K562 (cell line): ENCODE results near the gene ZNF581. TPM values are rescaled to one million over a fixed set of nuclear protein-coding genes. Genes with fewer than 3 reads are reported as not detected.

Source experiments
- ATAC-seq: fragments of 200-7000 bp; cut with Tn5 transposase; 3 replicates; pipeline ENCODE4 v1.9.1; 2020; ENCODE audit warnings: moderate library complexity
- BruUV-seq: library from RNA; stranded (reverse); fragments of 400-500 nt; replicated peaks from 2 replicates; lab custom pipeline; 2021; lab: Mats Ljungman, UMichigan
- CTCF ChIA-PET: fragments of 300-600 bp; formaldehyde crosslinking; extraction: SDS; loops from one replicate; lab custom pipeline; 2021; ENCODE audit warnings: low intra/inter-chr PET ratio; lab: Yijun Ruan, JAX
- POLR2A ChIA-PET: fragments of 300-600, 350-650 bp; sonication (Branson Sonifier 250); formaldehyde crosslinking; extraction: SDS; loops from one replicate; lab custom pipeline; 2021; ENCODE audit warnings: antibody characterized with exemption, inconsistent platforms; lab: Yijun Ruan, JAX
- DNase-seq, 4 experiments: peaks; one replicate each; pipeline versions ENCODE4 v3.0.0 to v3.0.0-alpha.2; 2011 to 2018; ENCODE audit warnings: low spot score in 3 of 4, mixed read lengths in 3 of 4; ENCODE audit errors: extremely low read depth in 1 of 4
- FAIRE-seq: peaks from 2 replicates; lab custom pipeline; 2011; peaks lifted over from hg19 to GRCh38; lab: Jason Lieb, UNC
- H2AFZ ChIP-seq: 2 replicates; pipeline ENCODE4 v1.6.0; 2011; ENCODE audit warnings: low read depth, low read length, control low read depth, inconsistent platforms
- H3K27ac ChIP-seq: fragments of 200-600 bp; 3 replicates; pipeline ENCODE4 v1.8.0; 2011; ENCODE audit warnings: low read depth, mild to moderate bottlenecking, control low read depth, inconsistent platforms, low read length, moderate library complexity, mixed read lengths; ENCODE audit errors: extremely low read depth
- H3K27me3 ChIP-seq, 2 experiments: fragments of 300-600 bp in 1 of 2; 2 replicates in 1 of 2; 3 replicates in 1 of 2; pipeline versions ENCODE4 v1.6.0 to v1.8.0; 2011; ENCODE audit warnings: inconsistent platforms in 2 of 2, low read length in 2 of 2, mild to moderate bottlenecking in 1 of 2, mixed read lengths in 1 of 2, moderate library complexity in 1 of 2; ENCODE audit not compliant: control insufficient read depth in 2 of 2, insufficient read depth in 2 of 2
- H3K36me3 ChIP-seq: fragments of 300-600 bp; 3 replicates; pipeline ENCODE4 v1.8.0; 2011; ENCODE audit warnings: mild to moderate bottlenecking, low read length, inconsistent platforms; ENCODE audit not compliant: control insufficient read depth, insufficient read depth
- H3K4me1 ChIP-seq, 2 experiments: fragments of 200-600 bp in 1 of 2; replicated peaks in 1 of 2; 2 replicates in 1 of 2; 3 replicates in 1 of 2; pipeline versions ENCODE4 v1.5.1 to v1.8.0; 2011; ENCODE audit warnings: inconsistent platforms in 2 of 2, low read length in 2 of 2, mild to moderate bottlenecking in 1 of 2, mixed read lengths in 1 of 2, moderate library complexity in 1 of 2; ENCODE audit not compliant: control insufficient read depth in 2 of 2, insufficient read depth in 2 of 2
- H3K4me2 ChIP-seq: 2 replicates; pipeline ENCODE4 v1.6.1; 2011; ENCODE audit warnings: low read length, control low read depth, inconsistent platforms, mixed read lengths; ENCODE audit not compliant: insufficient read depth
- H3K4me3 ChIP-seq: fragments of 200-600 bp; sonication (generic), shearing (Covaris generic); 2 replicates; pipeline ENCODE4 v1.5.1; 2016; ENCODE audit warnings: control low read depth, inconsistent platforms
- H3K79me2 ChIP-seq: fragments of 200-600 bp; 3 replicates; pipeline ENCODE4 v1.8.0; 2011; ENCODE audit warnings: low read length, inconsistent platforms; ENCODE audit not compliant: control insufficient read depth, insufficient read depth
- H3K9ac ChIP-seq, 2 experiments: 2 replicates each; pipeline versions ENCODE4 v1.6.0 to v1.6.1; 2011; ENCODE audit warnings: low read depth in 2 of 2, low read length in 2 of 2, control low read depth in 1 of 2, inconsistent platforms in 1 of 2, mild to moderate bottlenecking in 1 of 2, mixed read lengths in 1 of 2; ENCODE audit not compliant: insufficient read depth in 1 of 2
- H3K9me1 ChIP-seq: one replicate; pipeline ENCODE4 v1.6.0; 2011; ENCODE audit warnings: inconsistent platforms, mild to moderate bottlenecking, low read length, moderate library complexity; ENCODE audit not compliant: control insufficient read depth, insufficient read depth
- H3K9me3 ChIP-seq: replicated peaks from 2 replicates; pipeline ENCODE4 v1.5.1; 2011; ENCODE audit warnings: low read depth, low read length, inconsistent platforms; ENCODE audit not compliant: control insufficient read depth, insufficient read depth
- H4K20me1 ChIP-seq: replicated peaks from 2 replicates; pipeline ENCODE4 v1.6.1; 2011; ENCODE audit warnings: low read length, inconsistent platforms, mixed read lengths; ENCODE audit not compliant: control insufficient read depth, insufficient read depth
- CHD4 ChIP-seq: fragments of 200-600 bp; sonication (generic); IDR thresholded peaks from 3 replicates; pipeline ENCODE4 v1.6.1; 2012; ENCODE audit warnings: low read depth, mild to moderate bottlenecking, mixed read lengths, low read length, inconsistent platforms; ENCODE audit not compliant: insufficient read depth, insufficient replicate concordance, poor library complexity, severe bottlenecking
- E2F6 ChIP-seq, 2 experiments: IDR thresholded peaks; 2 replicates each; pipeline ENCODE4 v1.6.1; 2011; ENCODE audit warnings: borderline replicate concordance in 1 of 2, control low read depth in 1 of 2, low read depth in 1 of 2, low read length in 1 of 2, mild to moderate bottlenecking in 1 of 2, mixed read lengths in 1 of 2, moderate library complexity in 1 of 2; ENCODE audit not compliant: insufficient read depth in 1 of 2, insufficient read length in 1 of 2, poor library complexity in 1 of 2, severe bottlenecking in 1 of 2; ENCODE audit errors: extremely low read depth in 1 of 2
- ETV1 ChIP-seq: fragments of 450-650 bp; conservative IDR thresholded peaks from 2 replicates; pipeline ENCODE4 v1.6.1; 2016; ENCODE audit warnings: missing genetic modification characterization, control low read depth, low read depth, missing compliant biosample characterization
- GTF2E2 ChIP-seq: fragments of 200-800 bp; sonication (Bioruptor generic); IDR thresholded peaks from 2 replicates; pipeline ENCODE4 v1.6.1; 2016; ENCODE audit warnings: missing genetic modification characterization, missing compliant biosample characterization
- HCFC1 ChIP-seq: IDR thresholded peaks from 2 replicates; pipeline ENCODE4 v1.6.1; 2012; ENCODE audit warnings: low read depth, low read length, improper control_type of control experiment
- HMBOX1 ChIP-seq: sonication (generic); IDR thresholded peaks from 2 replicates; pipeline ENCODE4 v1.6.1; 2016
- HNRNPLL ChIP-seq: fragments of 200-400 bp; formaldehyde crosslinking; IDR thresholded peaks from 2 replicates; pipeline ENCODE4 v1.6.1; 2017; ENCODE audit warnings: low read length, low read depth, mild to moderate bottlenecking; ENCODE audit not compliant: poor library complexity, severe bottlenecking
- KAT7 ChIP-seq: sonication (generic); formaldehyde crosslinking; IDR thresholded peaks from 2 replicates; pipeline ENCODE4 v1.8.0; 2022; ENCODE audit warnings: missing genetic modification reagents, mild to moderate bottlenecking, borderline replicate concordance
- MNT ChIP-seq, 2 experiments: fragments of 450-650 bp; conservative IDR thresholded peaks; 2 replicates each; pipeline ENCODE4 v1.6.1; 2017; ENCODE audit warnings: mild to moderate bottlenecking in 2 of 2, moderate library complexity in 2 of 2
- RBFOX2 ChIP-seq: fragments of 200-400 bp; formaldehyde crosslinking; IDR thresholded peaks from 2 replicates; pipeline ENCODE4 v1.6.1; 2017; ENCODE audit warnings: low read depth, mild to moderate bottlenecking, low read length, moderate library complexity
- TBP ChIP-seq: optimal IDR thresholded peaks from 2 replicates; pipeline ENCODE3; 2011; ENCODE audit warnings: low read depth, low read length, improper control_type of control experiment
- THRB ChIP-seq: fragments of 450-650 bp; formaldehyde crosslinking; conservative IDR thresholded peaks from 2 replicates; pipeline ENCODE4 v1.4.0; 2022; ENCODE audit warnings: mild to moderate bottlenecking, missing genetic modification characterization
- YY1 ChIP-seq, 3 experiments: IDR thresholded peaks; 2 replicates each; pipeline ENCODE4 v1.6.1; 2011; ENCODE audit warnings: low read length in 2 of 3, mild to moderate bottlenecking in 2 of 3, moderate library complexity in 2 of 3, borderline replicate concordance in 1 of 3, control low read depth in 1 of 3, low read depth in 1 of 3; ENCODE audit not compliant: insufficient read depth in 3 of 3, insufficient replicate concordance in 2 of 3, control insufficient read depth in 1 of 3, insufficient read length in 1 of 3; ENCODE audit errors: extremely low read depth in 1 of 3
- ZNF24 ChIP-seq: fragments of 450-650 bp; IDR thresholded peaks from 2 replicates; pipeline ENCODE4 v1.6.1; 2016
- ZNF274 ChIP-seq: IDR thresholded peaks from 2 replicates; pipeline ENCODE4 v1.6.1; 2011; ENCODE audit warnings: low read depth, mild to moderate bottlenecking, low read length, moderate library complexity, borderline replicate concordance
- WGBS: fragments of 100-300 bp; shearing (Covaris generic); methylation state at CpG from one replicate; pipeline ENCODE4 v1.1.6; 2016; ENCODE audit warnings: low coverage, mixed read lengths; ENCODE audit not compliant: insufficient coverage; ENCODE audit errors: missing lambda C conversion rate; 5-methylcytosine and 5-hydroxymethylcytosine counted together
- in situ Hi-C: fragments of 300-500 bp; cut with MboI; formaldehyde crosslinking; loops from 4 replicates; pipeline ENCODE4 v1.15.0; 2018; ENCODE audit warnings: inconsistent platforms, mixed read lengths
- intact Hi-C: fragments of 100-400 bp; cut with micrococcal nuclease; formaldehyde crosslinking; loops from 2 replicates; pipeline ENCODE4 v1.14.2; 2022
- polyA plus RNA-seq, 8 experiments: library from polyadenylated mRNA; depleted of rRNA in 4 of 8; stranded (reverse) in 5 of 8; unstranded in 3 of 8; fragments of >200 nt; fragmentation: Nextera tagmentation in 2 of 8; fragmentation: Illumina TruSeq in 1 of 8; extraction: Ambion mirVana in 2 of 8; extraction: Trizol in 1 of 8; gene quantifications; 2 replicates each; pipeline versions ENCODE4 v1.2.1 to v1.2.3, GENCODE V29; 2011 to 2014; ENCODE audit warnings: inconsistent platforms in 1 of 8, missing spikeins in 1 of 8
- total RNA-seq, 7 experiments: library from RNA; depleted of rRNA in 6 of 7; stranded (reverse); fragments of >200 nt in 6 of 7; fragmentation: Illumina TruSeq in 2 of 7; extraction: Trizol in 2 of 7; gene quantifications; 2 replicates each; pipeline versions ENCODE4 v1.2.1 to v1.2.3, GENCODE V29; 2011 to 2021; ENCODE audit warnings: low replicate concordance in 1 of 7

Gene ZNF581
- total and polyA plus RNA-seq, 9 of the 15 experiments (the other 6 are each of a cell fraction or from before 2014, with no cell fraction given) = 2.4 to 39.4 (median 15.4) TPM

- Histone ChIP-seq H3K9me3 (0 out of 2 replicates have a peak, but pooled peaks cover 2% of the 10 kb centered on the region), H3K36me3 (peaks cover 16% of the 10 kb centered on the region; the same call in 2 of the 3 replicates), H3K27me3 (no peaks in the 10 kb centered on the region), H4K20me1 (no peaks in the 10 kb centered on the region), H3K4me2 (peak overlapping the region; percentile 97), H3K9ac (peak overlapping the region; percentile 80 to 93; a peak in 3 of 4 replicates), H3K79me2 (peaks cover 31% of the 10 kb centered on the region), H3K4me3 (peak overlapping the region; percentile 84), H3K27ac (peak overlapping the region; percentile 87), H3K9me1 (no peaks in the 10 kb centered on the region), H3K4me1 (peaks cover 27 to 44% of the 10 kb centered on the region in 2 experiments), H2AFZ (peak overlapping the region; percentile 82)
- in situ Hi-C loops (no loop called here), intact Hi-C loops (no loop called here)
- DNase-seq = peak; percentile 88 to 98 (median 92)
- POLR2A ChIA-PET = interaction anchor here (0.7 to 2.2 kb wide), 10 partner anchors 10 to 121 kb away, joined by 3 to 18 read pairs (median 5); partner anchors contain the start of gene ZNF784
- BruUV-seq = no TSS peak
- ATAC-seq = peak; percentile 89
- 0% methylated on average over 33 of the region's 43 CpGs for whole genome bisulfite sequencing
- peak; percentile 86 for FAIRE-seq
- CTCF ChIA-PET = interaction anchor here (1.7 to 2.5 kb wide), 2 partner anchors 26 to 88 kb away, joined by 4 to 23 read pairs; no protein-coding TSS in a partner anchor
- no peak for TF ChIP-seq ZNF274
- TF ChIP-seq HCFC1 = peak; percentile 20; the same call in 1 of the 2 replicates
- TF ChIP-seq HMBOX1 = no peak
- no peak for TF ChIP-seq YY1 (IDR thresholded peaks at IDR 0.05; ENCODE audit: borderline replicate concordance in 1 of 3, control insufficient read depth in 1 of 3, extremely low read depth in 1 of 3, insufficient read depth in 3 of 3, insufficient read length in 1 of 3, insufficient replicate concordance in 2 of 3, low read depth in 1 of 3, low read length in 2 of 3)
- no peak for TF ChIP-seq ZNF24
- peak; percentile 63 for TF ChIP-seq RBFOX2
- TF ChIP-seq THRB (CRISPR knock-in tag) = no peak
- no peak; the same call in 1 of the 2 replicates for TF ChIP-seq GTF2E2
- peak; percentile 63 for TF ChIP-seq TBP
- no peak for TF ChIP-seq KAT7 (CRISPR knock-in tag)
- peak; percentile 47 to 52; a peak in 3 of 4 replicates for TF ChIP-seq MNT (conservative IDR thresholded peaks at IDR 0.05)
- TF ChIP-seq CHD4 = no peak
- TF ChIP-seq HNRNPLL = peak; percentile 58
- TF ChIP-seq E2F6 (IDR thresholded peaks at IDR 0.05; ENCODE audit: borderline replicate concordance in 1 of 2, extremely low read depth in 1 of 2, insufficient read depth in 1 of 2, insufficient read length in 1 of 2, low read depth in 1 of 2, low read length in 1 of 2, poor library complexity in 1 of 2, severe bottlenecking in 1 of 2) = peak; percentile 28 to 69
- 0 out of 2 replicates have a peak, but pooled peaks have one; percentile 14 for TF ChIP-seq ETV1 (tag)
Observed at GRCh38 chr19:55605207-55605636, 38.2 kb upstream of the ZNF581 start.
